SK-N-SH treated with all-trans-retinoic acid at 6 μM for 48 hours (cell line): ENCODE data around the gene ACMSD.

ENCODE experiments used
- ATAC-seq: fragments of 200-7000 bp; cut with Tn5 transposase; 3 replicates; pipeline ENCODE4 v1.9.1; 2020; ENCODE audit warnings: mild to moderate bottlenecking, moderate library complexity
- ARNTL ChIP-seq: fragments of 450-650 bp; formaldehyde crosslinking; IDR thresholded peaks from 2 replicates; pipeline ENCODE4 v1.5.0; 2020; ENCODE audit warnings: low read depth, mild to moderate bottlenecking, moderate library complexity, borderline replicate concordance
- BACH2 ChIP-seq: fragments of 250-450 bp; sonication (Bioruptor Pico); IDR thresholded peaks from 2 replicates; pipeline ENCODE4 v1.9.0; 2021; ENCODE audit warnings: mild to moderate bottlenecking, borderline replicate concordance
- CSDC2 ChIP-seq: fragments of 250-450 bp; sonication (Bioruptor Pico); IDR thresholded peaks from 2 replicates; pipeline ENCODE4 v1.5.0; 2020; ENCODE audit warnings: mild to moderate bottlenecking, moderate library complexity
- ESRRG ChIP-seq: fragments of 250-450 bp; sonication (Bioruptor Pico); IDR thresholded peaks from 2 replicates; pipeline ENCODE4 v1.6.1; 2021; ENCODE audit warnings: mild to moderate bottlenecking
- GLIS3 ChIP-seq: fragments of 250-450 bp; sonication (Bioruptor Pico); IDR thresholded peaks from 2 replicates; pipeline ENCODE4 v1.5.0; 2020; ENCODE audit warnings: mild to moderate bottlenecking, moderate library complexity
- ISL1 ChIP-seq: fragments of 250-450 bp; sonication (Bioruptor Pico); IDR thresholded peaks from 2 replicates; pipeline ENCODE4 v2.1.2; 2022; ENCODE audit warnings: mild to moderate bottlenecking, moderate library complexity
- OSR1 ChIP-seq: fragments of 250-450 bp; sonication (Bioruptor Pico); IDR thresholded peaks from 2 replicates; pipeline ENCODE4 v1.8.0; 2022; ENCODE audit warnings: moderate library complexity, mild to moderate bottlenecking, inconsistent platforms
- POU6F1 ChIP-seq: fragments of 250-450 bp; sonication (Bioruptor Pico); IDR thresholded peaks from 2 replicates; pipeline ENCODE4 v1.8.0; 2021; ENCODE audit warnings: low read depth, mild to moderate bottlenecking, moderate library complexity, borderline replicate concordance
- PPARA ChIP-seq: fragments of 250-450 bp; sonication (Bioruptor Pico); IDR thresholded peaks from 2 replicates; pipeline ENCODE4 v1.5.0; 2020; ENCODE audit warnings: mild to moderate bottlenecking, borderline replicate concordance
- RARB ChIP-seq: fragments of 250-450 bp; sonication (Bioruptor Pico); IDR thresholded peaks from 2 replicates; pipeline ENCODE4 v1.8.0; 2021; ENCODE audit warnings: mild to moderate bottlenecking, moderate library complexity
- SNAI2 ChIP-seq: fragments of 250-450 bp; sonication (Bioruptor Pico); IDR thresholded peaks from 2 replicates; pipeline ENCODE4 v1.5.0; 2020; ENCODE audit warnings: mild to moderate bottlenecking, moderate library complexity
- TCF4 ChIP-seq: fragments of 250-450 bp; sonication (Bioruptor Pico); IDR thresholded peaks from 2 replicates; pipeline ENCODE4 v1.8.0; 2021; ENCODE audit warnings: mild to moderate bottlenecking, moderate library complexity, borderline replicate concordance
- TOX ChIP-seq: fragments of 250-450 bp; sonication (Bioruptor Pico); IDR thresholded peaks from 2 replicates; pipeline ENCODE4 v1.8.0; 2021; ENCODE audit warnings: mild to moderate bottlenecking, moderate library complexity, borderline replicate concordance
- TSHZ2 ChIP-seq: fragments of 250-450 bp; sonication (Bioruptor Pico); IDR thresholded peaks from 2 replicates; pipeline ENCODE4 v1.5.0; 2020; ENCODE audit warnings: mild to moderate bottlenecking, moderate library complexity
- ZC3H10 ChIP-seq: fragments of 250-450 bp; sonication (Bioruptor Pico); IDR thresholded peaks from 2 replicates; pipeline ENCODE4 v1.5.1; 2021; ENCODE audit warnings: mild to moderate bottlenecking, moderate library complexity
- ZFP3 ChIP-seq: fragments of 250-450 bp; sonication (Bioruptor Pico); IDR thresholded peaks from 2 replicates; pipeline ENCODE4 v1.5.0; 2020; ENCODE audit warnings: mild to moderate bottlenecking, moderate library complexity
- ZFP30 ChIP-seq: fragments of 450-650 bp; formaldehyde crosslinking; IDR thresholded peaks from 2 replicates; pipeline ENCODE4 v1.5.0; 2022; ENCODE audit warnings: mild to moderate bottlenecking, moderate library complexity
- ZNF565 ChIP-seq: fragments of 450-650 bp; formaldehyde crosslinking; conservative IDR thresholded peaks from 2 replicates; pipeline ENCODE4 v1.5.0; 2020; ENCODE audit warnings: low read depth, mild to moderate bottlenecking, moderate library complexity
- ZNF70 ChIP-seq: fragments of 450-650 bp; formaldehyde crosslinking; IDR thresholded peaks from 2 replicates; pipeline ENCODE4 v1.5.0; 2020; ENCODE audit warnings: mild to moderate bottlenecking, moderate library complexity
- ZNF8 ChIP-seq: fragments of 450-650 bp; formaldehyde crosslinking; IDR thresholded peaks from 2 replicates; pipeline ENCODE4 v1.5.0; 2020; ENCODE audit warnings: mild to moderate bottlenecking, moderate library complexity
- TF ChIP-seq, protein P1 (sequence below): fragments of 250-450 bp; sonication (Bioruptor Pico); IDR thresholded peaks from 2 replicates; pipeline ENCODE4 v1.8.0; 2020; ENCODE audit warnings: mild to moderate bottlenecking, moderate library complexity, borderline replicate concordance
- TF ChIP-seq, protein P2 (sequence below): fragments of 250-450 bp; sonication (Bioruptor Pico); IDR thresholded peaks from 2 replicates; pipeline ENCODE4 v1.5.1; 2021; ENCODE audit warnings: mild to moderate bottlenecking, moderate library complexity
- TF ChIP-seq, protein P3 (sequence below): fragments of 250-450 bp; sonication (Bioruptor Pico); IDR thresholded peaks from 2 replicates; pipeline ENCODE4 v1.5.1; 2020; ENCODE audit warnings: low read depth, mild to moderate bottlenecking, moderate library complexity

The ACMSD gene

DNA sequence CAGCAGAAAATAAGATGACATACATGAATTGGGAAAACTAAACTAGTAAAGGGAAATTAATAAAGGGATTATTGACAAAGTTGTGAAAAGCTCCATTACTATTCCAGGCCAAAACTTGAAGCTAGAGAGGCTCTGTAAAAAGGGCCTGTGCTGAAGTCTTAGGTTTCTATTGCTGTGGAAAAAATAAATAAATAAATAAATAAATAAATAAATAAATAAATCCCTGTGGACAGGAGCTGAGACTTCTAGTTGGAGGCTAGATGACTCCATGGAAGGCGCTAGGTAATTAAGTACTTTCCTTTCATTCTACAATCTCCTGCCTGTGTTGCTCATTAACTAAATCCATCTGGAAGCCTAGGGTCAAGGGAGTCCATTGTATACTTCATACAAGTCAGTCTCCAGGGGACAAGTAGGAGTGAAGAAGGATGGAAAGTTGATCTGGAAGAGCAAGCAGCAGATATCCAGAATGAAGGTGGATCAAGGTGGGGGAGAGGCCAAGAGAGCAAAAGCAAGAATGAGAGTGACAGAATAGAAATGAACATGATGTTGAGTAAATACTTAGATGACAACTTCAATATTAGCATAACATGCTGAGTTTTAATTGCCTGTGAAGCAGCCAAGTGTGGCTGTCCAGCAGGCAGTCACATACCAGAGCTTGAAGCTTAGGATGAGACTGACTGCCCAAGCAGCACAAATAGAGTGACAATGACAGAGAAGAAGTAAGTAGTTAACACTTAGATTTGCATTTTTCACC lies 54.0 kb downstream of the ACMSD start:
- TF ChIP-seq ZFP3 (CRISPR knock-in tag) (no peak), RARB (CRISPR knock-in tag) (no peak), ZNF565 (no peak), ZFP30 (CRISPR knock-in tag) (no peak), OSR1 (no peak), ISL1 (CRISPR knock-in tag) (no peak), ZNF8 (no peak), BACH2 (CRISPR knock-in tag) (no peak), TSHZ2 (CRISPR knock-in tag) (no peak), ZC3H10 (CRISPR knock-in tag) (no peak), ESRRG (CRISPR knock-in tag) (no peak)
- TF ChIP-seq, protein P1, sequence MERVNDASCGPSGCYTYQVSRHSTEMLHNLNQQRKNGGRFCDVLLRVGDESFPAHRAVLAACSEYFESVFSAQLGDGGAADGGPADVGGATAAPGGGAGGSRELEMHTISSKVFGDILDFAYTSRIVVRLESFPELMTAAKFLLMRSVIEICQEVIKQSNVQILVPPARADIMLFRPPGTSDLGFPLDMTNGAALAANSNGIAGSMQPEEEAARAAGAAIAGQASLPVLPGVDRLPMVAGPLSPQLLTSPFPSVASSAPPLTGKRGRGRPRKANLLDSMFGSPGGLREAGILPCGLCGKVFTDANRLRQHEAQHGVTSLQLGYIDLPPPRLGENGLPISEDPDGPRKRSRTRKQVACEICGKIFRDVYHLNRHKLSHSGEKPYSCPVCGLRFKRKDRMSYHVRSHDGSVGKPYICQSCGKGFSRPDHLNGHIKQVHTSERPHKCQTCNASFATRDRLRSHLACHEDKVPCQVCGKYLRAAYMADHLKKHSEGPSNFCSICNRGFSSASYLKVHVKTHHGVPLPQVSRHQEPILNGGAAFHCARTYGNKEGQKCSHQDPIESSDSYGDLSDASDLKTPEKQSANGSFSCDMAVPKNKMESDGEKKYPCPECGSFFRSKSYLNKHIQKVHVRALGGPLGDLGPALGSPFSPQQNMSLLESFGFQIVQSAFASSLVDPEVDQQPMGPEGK (CRISPR knock-in tag), result no peak
- ATAC-seq, result no peak

- ATAC-seq, result no peak
These were observed 59.5 kb downstream of the ACMSD start for GRCh38 chr2:134897932-134898331.

DNA sequence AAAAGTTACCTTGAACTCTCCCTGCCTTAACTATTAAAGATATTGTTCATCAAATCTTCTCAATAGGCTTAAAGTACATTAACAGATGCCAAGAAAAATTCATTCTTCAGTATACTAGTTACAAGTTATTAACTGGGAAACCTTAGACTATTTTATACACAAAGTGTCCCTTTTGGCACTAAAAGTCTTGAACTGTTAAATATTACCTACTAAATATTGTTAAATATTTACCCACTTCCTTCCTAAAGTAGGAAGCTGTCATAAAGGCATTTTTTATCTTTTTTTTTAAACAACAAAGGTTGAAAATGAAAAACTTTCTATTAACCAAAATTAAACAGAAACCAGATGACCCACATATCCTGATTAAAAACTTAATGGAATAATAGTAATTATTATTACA lies 60.8 kb downstream of the ACMSD start:
- no peak for ATAC-seq
- TF ChIP-seq ARNTL (CRISPR knock-in tag), result no peak
- no peak for TF ChIP-seq GLIS3 (CRISPR knock-in tag)
- TF ChIP-seq CSDC2 (CRISPR knock-in tag), result no peak
- TF ChIP-seq PPARA (CRISPR knock-in tag), result no peak
- no peak for TF ChIP-seq ZFP30 (CRISPR knock-in tag)
- no peak for TF ChIP-seq OSR1
- TF ChIP-seq, protein P2, sequence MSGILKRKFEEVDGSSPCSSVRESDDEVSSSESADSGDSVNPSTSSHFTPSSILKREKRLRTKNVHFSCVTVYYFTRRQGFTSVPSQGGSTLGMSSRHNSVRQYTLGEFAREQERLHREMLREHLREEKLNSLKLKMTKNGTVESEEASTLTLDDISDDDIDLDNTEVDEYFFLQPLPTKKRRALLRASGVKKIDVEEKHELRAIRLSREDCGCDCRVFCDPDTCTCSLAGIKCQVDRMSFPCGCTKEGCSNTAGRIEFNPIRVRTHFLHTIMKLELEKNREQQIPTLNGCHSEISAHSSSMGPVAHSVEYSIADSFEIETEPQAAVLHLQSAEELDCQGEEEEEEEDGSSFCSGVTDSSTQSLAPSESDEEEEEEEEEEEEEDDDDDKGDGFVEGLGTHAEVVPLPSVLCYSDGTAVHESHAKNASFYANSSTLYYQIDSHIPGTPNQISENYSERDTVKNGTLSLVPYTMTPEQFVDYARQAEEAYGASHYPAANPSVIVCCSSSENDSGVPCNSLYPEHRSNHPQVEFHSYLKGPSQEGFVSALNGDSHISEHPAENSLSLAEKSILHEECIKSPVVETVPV (CRISPR knock-in tag), result no peak
- TF ChIP-seq TOX, result no peak
- TF ChIP-seq POU6F1 (CRISPR knock-in tag), result no peak
- TF ChIP-seq, protein P3, sequence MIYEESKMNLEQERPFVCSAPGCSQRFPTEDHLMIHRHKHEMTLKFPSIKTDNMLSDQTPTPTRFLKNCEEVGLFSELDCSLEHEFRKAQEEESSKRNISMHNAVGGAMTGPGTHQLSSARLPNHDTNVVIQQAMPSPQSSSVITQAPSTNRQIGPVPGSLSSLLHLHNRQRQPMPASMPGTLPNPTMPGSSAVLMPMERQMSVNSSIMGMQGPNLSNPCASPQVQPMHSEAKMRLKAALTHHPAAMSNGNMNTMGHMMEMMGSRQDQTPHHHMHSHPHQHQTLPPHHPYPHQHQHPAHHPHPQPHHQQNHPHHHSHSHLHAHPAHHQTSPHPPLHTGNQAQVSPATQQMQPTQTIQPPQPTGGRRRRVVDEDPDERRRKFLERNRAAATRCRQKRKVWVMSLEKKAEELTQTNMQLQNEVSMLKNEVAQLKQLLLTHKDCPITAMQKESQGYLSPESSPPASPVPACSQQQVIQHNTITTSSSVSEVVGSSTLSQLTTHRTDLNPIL, result no peak
- TF ChIP-seq, protein P1 (CRISPR knock-in tag), result no peak
- TF ChIP-seq SNAI2 (CRISPR knock-in tag), result no peak
- no peak for TF ChIP-seq BACH2 (CRISPR knock-in tag)
- TF ChIP-seq ISL1 (CRISPR knock-in tag), result no peak
- TF ChIP-seq ZNF565, result no peak
- TF ChIP-seq ZNF8, result no peak
- no peak for TF ChIP-seq ZNF70 (CRISPR knock-in tag)

More at GRCh38 chr2:134897932-134898331, 59.5 kb downstream of the ACMSD start:
- no peak for TF ChIP-seq ZFP3 (CRISPR knock-in tag)
- TF ChIP-seq ZNF8, result no peak
- TF ChIP-seq ESRRG (CRISPR knock-in tag), result no peak
- TF ChIP-seq ZNF70 (CRISPR knock-in tag), result no peak
- TF ChIP-seq, protein P2 (CRISPR knock-in tag), result no peak
- TF ChIP-seq PPARA (CRISPR knock-in tag), result no peak
- no peak for TF ChIP-seq TCF4 (CRISPR knock-in tag)
- TF ChIP-seq TOX, result no peak
